NCI-H2029 (cell line): ENCODE data around the gene SRP14.
A peak's percentile ranks its signal among the peaks of the same experiment; 100 is the strongest.
"Not testable (repeated sequence)": the region's sequence is repeated elsewhere in the genome, so short reads cannot be mapped to it uniquely, and the experiment has no call there.

Experiments used
- DNase-seq: peaks from one replicate; lab custom pipeline; 2025; lab: John Stamatoyannopoulos, UW

Gene SRP14

GRCh38 chr15:40038638-40039543 is at the start of gene SRP14:
SRP14 (minus strand) TSS chr15:40039181; CDS start chr15:40039116, 65 bp downstream.
- DNase-seq = peak; percentile 73

DNA sequence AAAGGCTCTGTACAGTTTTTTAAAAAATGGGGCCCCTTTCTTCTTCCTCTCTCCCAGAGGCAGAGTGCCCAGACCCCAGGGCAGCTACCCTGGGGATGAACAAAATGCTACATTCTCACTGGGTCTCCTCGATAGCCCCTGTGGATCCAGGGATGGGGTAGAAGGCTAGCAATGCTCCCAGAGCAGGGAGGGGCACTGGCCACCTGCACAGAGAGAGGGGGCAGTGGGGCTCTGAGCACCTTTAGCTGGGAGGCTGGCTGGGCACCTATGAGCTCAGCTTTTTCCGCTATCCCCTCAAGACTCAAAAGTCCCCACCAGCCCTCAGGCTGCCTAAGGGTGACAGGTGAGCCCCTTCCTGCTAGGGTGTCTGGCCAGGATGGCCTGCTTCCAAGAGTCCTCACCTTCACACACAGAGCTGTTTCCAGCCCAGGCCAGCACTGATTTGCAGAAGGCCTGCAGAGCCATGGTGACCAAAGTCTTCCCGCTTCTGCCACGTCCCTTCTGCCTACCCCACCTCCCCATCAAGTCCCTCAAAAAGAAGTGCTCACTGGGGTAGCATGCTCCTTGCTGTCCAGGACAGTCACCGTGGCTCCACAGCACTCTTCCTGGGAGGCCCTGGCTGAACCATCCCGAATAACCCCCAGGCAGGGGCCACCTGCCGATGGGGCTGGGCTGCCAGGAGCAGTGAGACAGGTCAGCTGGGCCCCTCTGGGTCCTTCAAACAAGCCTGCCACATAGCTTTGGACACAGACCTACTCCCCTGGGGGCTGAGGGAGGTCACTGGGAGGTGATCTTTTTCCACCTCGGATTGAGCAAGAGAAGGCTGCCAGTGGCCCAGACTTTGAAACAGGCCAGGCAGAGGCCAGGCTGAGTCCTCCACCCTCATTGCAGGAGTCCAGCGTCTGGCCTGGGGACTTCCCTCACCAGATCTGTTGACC is 49.3 kb upstream of the SRP14 start:
- no peak for DNase-seq

DNA sequence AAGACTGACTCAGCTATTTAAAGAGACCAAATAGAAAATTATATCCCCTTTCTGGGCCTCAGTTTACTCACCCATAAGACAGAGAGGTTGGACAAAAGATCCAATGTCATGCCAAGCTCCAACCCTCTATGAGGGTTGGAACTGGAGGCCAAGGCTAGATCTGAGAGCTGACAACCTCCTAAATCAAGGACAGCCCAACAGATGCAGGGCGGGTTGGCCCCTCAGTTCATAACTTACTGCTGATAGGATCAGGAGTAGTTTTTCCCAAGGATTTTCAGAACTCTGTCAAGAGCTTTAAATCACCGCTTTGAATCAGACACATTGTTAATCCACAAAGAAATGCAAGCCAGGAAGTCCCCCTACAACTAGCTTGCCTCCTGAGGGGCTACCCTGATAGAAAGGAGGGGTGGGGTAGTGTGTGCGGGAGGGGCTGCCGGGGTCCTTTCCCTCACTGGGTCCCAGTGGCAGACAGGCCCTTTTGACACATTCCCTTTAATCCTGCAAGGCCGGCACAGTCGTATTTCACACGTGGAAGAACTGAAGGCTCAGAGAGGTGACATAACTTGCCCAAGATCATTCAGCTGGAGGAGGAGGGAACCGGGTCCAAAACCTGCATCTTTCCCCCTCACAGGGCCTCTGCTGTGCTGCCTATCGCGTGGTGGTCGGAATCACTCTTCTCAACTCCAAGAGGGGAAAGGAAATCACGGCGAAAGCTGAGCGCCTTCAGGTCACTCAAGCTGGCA is 48.3 kb upstream of the SRP14 start:
- no peak for DNase-seq

- no peak for DNase-seq
Measured at GRCh38 chr15:40085266-40085665, 46.3 kb upstream of the SRP14 start.

DNA sequence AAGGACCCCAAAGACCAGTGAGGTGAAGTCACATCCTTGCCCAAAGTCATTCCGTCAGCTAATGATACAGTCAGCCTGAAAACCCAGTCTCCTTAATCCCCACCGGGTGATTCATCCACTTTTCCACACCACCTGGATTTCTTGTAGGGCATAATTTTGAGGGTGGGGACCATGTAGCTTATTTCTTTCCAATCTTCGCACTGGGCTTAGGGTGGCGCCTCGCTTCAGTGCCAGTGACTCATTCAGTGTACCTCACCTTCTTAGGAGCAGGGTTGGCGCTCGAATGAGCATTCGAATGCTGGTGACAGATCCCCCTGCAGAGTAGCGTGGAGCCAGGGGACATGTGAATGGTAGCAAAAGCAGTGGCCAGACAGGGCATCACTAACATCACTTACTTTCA is 45.7 kb upstream of the SRP14 start:
- no peak for DNase-seq

DNA sequence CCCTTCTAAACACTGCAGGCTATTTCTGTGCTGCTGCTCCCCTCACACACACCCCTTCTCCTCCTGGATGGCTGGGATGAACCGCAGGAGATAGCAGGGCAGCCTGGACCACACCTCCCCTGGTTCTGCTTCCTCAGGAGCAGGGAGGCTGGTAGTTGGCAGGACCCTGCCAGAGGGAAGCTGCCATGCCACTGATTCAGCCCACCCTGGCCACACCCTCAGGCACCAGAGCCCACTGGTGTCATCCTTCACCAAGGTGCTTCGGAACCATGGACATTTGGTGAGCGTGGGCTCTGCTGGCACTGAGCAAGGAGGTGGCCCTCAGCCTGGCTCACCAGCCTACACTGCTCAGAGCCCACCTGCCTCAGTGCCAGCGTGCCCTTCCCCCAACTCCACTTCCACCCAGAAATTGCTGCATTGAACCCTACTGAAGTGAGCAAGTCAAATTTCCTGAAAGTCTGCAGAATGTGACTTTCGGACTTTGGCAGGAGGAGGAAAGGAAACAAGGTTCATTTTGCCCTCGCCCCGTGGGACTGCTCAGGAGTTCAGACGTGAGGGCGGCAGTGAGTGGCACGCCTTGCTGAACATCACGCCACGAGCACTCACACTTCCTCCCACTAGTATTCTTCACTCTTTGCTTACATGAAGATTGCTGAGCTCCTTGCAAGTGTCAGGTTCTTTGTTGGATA is 43.4 kb upstream of the SRP14 start:
- no peak for DNase-seq

DNA sequence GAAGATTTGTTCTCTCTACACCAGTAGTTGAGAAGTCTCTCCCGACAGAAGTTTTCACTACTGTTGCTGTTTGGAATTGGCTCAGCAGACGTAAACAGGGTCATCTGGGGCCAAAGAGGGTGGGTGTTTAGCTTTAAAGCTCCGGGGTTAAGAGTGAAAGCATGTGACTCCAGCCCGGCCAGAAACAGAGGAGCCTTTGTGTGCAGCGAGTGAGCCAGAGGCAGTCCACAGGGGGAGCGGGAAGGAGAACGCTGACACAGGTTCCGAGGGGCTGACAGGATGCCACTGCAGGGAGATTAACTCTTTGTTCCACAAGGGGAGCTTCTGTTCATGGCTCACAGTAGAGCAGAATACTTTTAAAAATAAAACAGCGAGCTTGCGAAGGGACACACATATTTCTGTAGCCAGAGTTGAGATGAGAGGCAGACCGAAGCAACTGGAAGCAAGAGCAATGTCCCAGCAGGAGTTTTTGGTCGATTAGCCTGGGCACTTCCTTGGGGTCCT is 42.8 kb upstream of the SRP14 start:
- no peak for DNase-seq

DNA sequence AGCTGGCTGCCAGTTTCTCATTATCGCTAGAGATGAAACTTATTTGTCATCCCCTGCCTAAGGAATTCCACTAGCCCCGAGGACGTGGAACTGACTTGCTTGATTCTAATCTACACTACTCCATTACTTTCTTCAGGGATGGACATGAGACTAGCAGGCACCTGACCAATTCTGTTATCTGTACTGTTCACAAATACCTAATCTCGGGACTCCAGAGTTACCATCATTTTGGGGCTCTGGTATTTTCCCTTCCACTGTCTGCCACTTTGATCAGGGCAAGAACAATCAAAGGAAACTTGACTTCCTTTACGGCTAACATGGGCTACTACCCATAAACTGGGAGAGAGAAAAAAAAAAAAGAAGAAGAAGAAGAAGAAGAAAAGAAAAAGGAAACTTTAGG is 41.9 kb upstream of the SRP14 start:
- no peak for DNase-seq

DNA sequence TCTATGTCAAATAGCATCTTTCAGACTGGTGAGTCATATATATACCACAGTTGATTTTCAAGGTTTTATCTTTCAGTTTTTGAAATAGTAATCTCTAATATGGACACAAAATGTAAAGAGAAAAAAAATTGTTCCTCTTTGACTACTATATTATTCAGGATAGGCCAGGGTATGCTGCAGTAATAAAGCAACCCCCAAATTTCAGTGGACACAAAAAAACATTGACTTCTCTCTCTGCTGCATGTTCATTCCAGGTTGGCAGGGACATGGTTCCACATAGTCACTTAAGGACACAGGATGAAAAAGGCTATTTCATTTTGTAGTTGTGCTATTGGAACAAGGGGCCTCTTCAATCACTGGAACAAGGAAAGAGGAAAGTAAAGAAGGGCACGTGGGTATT is 41.1 kb upstream of the SRP14 start:
- DNase-seq = no peak

GRCh38 chr15:40079456-40079855 is 40.5 kb upstream of the SRP14 start:
- no peak for DNase-seq

- peak; percentile 26 for DNase-seq
Measured at GRCh38 chr15:40075298-40076044, 36.5 kb upstream of the SRP14 start.

DNA sequence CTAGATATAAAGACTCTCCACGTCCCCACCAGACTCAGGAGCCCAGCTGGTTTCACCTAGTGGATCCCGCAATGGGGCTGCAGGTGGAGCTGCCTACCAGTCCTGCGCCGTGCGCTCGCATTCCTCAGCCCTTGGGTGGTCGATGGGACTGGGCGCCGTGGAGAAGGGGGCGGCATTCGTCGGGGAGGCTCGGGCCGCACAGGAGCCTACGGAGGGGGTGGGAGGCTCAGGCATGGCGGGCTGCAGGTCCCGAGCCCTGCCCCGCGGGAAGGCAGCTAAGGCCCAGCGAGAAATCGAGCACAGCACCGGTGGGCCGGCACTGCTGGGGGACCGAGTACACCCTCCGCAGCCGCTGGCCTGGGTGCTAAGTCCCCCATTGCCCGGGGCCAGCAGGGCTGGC is 35.7 kb upstream of the SRP14 start:
- DNase-seq = not testable (repeated sequence)

GRCh38 chr15:40073716-40074490 is 34.9 kb upstream of the SRP14 start:
- DNase-seq = not testable (repeated sequence)

DNA sequence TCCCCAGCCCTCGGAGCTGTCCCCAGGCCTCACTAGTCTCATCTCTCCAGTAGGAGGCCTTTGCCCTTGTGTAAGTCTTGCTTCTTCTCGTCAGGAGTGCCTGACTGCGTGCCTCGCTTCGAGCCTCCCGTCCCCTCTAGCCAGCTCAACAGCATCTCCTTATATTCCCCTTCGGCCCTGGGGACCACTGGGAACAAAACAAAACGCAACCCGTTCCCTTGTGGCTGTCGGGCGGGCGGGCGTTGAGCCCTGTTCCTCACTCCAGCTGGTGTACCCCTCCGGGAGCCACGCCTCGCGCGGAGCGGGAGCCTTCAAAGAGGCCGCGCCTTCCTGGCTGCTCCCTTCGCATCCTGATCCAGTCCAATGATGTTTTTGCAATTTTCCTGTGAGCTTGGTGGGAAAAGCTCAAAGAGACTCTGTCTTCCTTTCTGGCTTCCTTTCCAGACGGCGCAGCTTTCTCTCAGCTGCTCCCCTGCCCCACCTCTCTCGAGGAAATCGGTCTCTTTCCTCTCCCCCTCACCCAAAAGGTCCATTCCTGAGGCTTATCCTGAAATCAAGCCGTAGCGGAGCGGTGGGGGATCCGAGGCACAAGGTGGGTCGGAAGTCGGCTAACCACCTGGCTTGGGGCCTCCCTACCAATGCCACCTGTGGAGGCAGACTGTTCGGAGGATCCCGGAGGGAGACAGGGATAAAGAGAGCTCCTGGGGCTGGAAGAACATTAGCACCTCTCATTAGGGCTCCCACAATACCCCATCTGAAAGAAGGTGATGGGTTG is 33.4 kb upstream of the SRP14 start:
- DNase-seq = no peak

- DNase-seq = no peak
Measured at GRCh38 chr15:40070608-40071218, 31.7 kb upstream of the SRP14 start.

GRCh38 chr15:40070166-40070557 is 31.2 kb upstream of the SRP14 start:
- DNase-seq = no peak

DNA sequence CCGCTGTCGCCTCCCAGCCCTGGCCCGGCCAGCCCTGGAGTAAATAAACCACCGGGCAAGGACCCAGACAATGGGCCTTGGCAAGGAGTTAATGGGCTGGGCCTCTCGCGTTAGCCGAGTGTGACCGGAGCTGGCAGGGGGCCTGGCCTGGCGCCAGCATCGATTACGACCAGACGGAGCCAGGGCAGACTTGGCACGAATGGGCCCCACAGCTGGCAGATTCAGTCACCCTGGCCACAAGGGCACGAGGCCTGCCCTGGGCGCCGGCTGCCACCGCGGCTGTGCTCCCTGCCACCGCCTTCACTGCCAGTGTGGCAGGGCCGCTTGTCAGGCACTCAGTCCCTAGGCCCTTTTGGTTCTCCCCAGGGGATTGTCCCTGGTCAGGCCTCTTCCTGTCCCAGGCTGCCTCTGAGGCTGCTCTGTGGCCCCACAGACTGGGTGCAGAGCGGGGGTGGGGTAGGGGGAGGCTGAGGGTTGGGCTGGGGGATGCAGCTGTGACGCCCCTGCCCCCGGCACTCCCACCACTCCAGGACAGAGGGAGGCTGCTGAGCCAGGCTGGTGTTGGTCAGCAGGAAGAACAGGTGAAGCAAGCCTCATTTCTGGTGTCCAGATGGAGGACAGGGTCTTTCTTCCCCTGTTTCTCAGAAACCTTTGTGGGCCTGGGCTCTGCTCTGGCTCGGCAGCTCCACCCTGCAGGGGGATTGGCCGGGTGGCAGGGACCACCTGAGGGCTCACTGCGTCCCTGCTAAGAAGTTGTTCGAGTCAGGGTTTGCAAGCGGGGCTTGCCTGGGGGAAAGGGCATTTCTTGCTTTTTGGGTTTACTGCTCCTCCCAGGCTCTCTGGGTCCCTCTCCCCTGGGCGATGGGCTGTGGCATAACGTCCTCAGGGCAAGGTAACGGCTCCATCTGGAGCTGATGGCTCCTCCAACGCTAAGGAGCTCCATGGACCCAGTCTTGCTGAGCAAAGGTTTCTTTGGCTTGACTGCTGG is 30.5 kb upstream of the SRP14 start:
- DNase-seq = peak; percentile 91
